HG02642 (cell line): ENCODE results near the gene DNAH9.
"Not testable (repeated sequence)": the region's sequence is repeated elsewhere in the genome, so short reads cannot be mapped to it uniquely, and the experiment has no call there.

Experiments used
- ATAC-seq: cut with Tn5 transposase; IDR thresholded peaks from one replicate; pipeline ENCODE4 v1.9.1; 2021; ENCODE audit warnings: mild to moderate bottlenecking; ENCODE audit not compliant: unreplicated experiment, poor library complexity

The DNAH9 gene

DNA sequence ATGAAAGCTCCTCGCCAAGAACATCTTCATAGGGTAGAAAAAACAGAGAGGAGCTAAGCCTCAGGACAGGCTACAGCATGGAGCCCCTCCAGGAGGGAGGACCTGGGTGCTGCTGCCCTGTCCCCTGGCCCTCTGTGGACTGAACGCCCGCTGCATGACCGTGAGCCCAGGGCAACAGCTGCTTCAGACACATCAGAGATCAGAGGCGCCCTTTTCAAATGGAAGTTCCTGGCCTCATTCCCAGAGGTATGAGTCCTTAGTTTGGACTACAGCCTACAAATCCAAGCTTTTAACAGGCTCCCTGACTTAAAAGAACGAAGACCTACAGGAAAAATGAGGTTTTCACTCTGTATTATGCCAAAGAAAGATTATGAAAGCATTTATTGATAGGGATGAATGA, 350.5 kb downstream of the DNAH9 start:
- no peak for ATAC-seq

GRCh38 chr17:11949571-11949970, 351.3 kb downstream of the DNAH9 start:
- ATAC-seq = not testable (repeated sequence)

- ATAC-seq = no peak
These were observed 352.7 kb downstream of the DNAH9 start for GRCh38 chr17:11950771-11951519.

DNA sequence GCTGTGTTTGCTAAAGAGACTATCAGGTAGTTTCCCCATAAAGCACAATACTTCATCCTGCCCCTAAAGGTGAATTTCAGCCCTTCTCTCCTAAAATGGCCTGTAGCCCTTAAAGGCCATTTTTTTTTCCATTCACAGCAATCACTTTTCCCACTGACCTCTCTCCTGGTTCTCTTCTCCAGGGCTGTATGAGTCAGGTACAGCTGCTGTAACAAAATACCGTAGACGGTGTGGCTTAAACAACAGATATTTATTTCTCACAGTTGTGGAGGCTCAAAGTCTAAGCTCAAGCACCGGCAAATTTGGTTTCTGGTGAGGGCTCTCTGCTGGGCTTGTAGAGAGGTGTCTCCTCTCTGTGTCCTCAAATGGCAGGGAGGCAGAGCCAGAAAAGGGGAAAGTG, 354.3 kb downstream of the DNAH9 start:
- ATAC-seq = no peak

GRCh38 chr17:11953924-11954323, 355.7 kb downstream of the DNAH9 start:
- no peak for ATAC-seq

DNA sequence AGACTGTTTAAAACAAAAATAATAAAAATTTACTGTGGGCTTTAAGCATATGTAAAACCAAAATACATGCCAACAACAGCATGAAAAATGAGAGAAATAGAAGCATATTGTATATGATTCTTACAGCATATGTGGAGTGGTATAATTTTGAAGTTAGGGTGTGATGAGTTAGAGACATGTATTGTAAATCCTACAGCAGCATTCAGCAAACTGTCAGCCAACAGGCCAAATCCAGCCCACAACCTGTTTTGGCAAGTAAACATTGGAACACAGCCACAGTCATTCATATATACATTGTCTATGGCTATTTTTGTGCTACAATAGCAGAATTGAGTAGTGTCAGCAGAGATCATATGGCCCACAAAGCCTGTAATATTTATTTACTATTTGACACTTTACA, 356.7 kb downstream of the DNAH9 start:
- ATAC-seq = no peak

GRCh38 chr17:11969565-11969964, 371.3 kb downstream of the DNAH9 start:
- no peak for ATAC-seq

DNA sequence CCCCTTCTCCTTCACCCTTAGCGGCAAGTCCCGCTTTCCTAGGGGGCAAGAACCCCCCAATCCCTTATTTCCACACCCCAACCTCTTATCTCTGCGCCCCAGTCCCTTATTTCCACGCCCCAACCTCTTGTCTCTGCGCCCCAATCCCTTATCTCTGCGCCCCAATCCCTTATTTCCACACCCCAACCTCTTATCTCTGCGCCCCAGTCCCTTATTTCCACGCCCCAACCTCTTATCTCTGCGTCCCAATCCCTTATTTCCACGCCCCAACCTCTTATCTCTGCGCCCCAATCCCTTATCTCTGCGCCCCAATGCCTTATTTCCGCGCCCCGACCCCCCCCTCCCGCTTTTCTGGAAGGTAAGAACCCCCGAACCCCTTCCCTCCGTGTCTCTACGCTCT, 374.5 kb downstream of the DNAH9 start:
- not testable (repeated sequence) for ATAC-seq

DNA sequence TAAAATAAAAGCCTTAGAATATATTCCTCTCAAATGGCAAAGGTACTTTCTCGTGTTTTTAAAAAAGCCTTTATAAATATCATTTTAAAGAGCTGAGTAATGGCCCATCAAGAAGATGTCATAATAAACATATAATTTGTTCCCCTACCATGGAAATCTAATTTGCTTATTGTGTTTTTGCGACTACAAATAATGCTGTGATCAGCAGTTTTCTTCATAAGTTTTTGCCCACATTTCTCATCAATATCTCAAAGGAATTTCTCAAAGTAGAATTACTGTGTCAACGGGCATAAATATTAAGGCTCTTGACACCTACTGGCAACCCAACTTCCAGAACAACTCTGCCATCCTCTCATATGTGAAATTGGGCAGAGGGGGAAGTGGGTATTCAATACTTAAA, 381.5 kb downstream of the DNAH9 start:
- no peak for ATAC-seq

- no peak for ATAC-seq
These were observed 382.5 kb downstream of the DNAH9 start for GRCh38 chr17:11980813-11981212.

- ATAC-seq = no peak
These were observed 383.6 kb downstream of the DNAH9 start for GRCh38 chr17:11981862-11982261.

GRCh38 chr17:11986179-11986941, 388.1 kb downstream of the DNAH9 start:
- no peak for ATAC-seq

GRCh38 chr17:11986942-11987329, 388.7 kb downstream of the DNAH9 start:
- ATAC-seq = no peak

DNA sequence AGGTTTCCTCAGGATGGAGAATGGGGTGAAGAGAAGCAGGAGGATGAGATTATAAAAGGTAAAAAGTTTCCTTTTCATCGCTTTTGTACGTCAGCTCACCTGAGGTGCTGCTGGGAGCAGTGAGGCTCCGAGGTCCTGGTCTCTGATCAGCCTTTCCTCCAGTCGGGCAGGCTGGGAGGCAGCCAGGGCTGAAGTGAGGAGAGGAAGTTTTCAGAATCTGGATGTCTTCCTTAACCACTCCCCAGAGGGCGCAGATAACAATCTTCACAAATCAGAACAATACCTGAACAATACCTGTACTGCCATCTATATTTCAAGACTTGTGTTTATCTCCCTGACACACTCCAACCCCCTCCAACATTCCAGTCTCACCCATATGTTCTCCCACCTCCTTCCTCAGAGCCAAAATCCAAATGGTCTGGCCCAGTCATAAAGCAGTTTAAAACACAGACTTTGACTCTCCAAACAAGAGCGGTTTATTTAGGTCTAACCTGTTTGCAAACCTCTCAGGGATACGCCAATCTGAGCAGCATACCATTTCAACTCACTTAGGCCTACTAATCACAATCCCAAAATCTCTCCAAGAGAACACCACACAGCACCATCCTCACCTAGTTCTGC, 392.2 kb downstream of the DNAH9 start:
- no peak for ATAC-seq

DNA sequence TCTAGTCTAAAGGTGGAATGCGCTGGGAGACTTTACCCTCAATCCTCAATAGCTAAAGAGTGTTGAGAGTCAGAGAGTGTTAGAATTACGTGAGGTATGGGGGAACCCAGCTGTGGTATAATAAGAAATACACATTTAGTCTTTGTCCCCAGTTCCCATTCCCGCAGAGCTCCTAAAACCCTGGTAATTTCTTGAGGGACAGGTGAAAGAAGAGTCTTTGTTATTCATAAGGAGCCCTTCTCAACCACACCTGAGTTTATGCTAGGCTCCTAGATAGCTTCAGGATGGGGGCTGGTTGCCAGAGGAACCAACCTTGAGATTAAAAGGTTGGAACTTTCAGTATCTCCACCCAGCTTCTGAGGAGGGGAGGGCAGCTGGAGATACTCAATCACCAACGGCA, 393.2 kb downstream of the DNAH9 start:
- ATAC-seq = no peak

- ATAC-seq = peak; percentile 31
These were observed 398.5 kb downstream of the DNAH9 start for GRCh38 chr17:11996722-11997146.

DNA sequence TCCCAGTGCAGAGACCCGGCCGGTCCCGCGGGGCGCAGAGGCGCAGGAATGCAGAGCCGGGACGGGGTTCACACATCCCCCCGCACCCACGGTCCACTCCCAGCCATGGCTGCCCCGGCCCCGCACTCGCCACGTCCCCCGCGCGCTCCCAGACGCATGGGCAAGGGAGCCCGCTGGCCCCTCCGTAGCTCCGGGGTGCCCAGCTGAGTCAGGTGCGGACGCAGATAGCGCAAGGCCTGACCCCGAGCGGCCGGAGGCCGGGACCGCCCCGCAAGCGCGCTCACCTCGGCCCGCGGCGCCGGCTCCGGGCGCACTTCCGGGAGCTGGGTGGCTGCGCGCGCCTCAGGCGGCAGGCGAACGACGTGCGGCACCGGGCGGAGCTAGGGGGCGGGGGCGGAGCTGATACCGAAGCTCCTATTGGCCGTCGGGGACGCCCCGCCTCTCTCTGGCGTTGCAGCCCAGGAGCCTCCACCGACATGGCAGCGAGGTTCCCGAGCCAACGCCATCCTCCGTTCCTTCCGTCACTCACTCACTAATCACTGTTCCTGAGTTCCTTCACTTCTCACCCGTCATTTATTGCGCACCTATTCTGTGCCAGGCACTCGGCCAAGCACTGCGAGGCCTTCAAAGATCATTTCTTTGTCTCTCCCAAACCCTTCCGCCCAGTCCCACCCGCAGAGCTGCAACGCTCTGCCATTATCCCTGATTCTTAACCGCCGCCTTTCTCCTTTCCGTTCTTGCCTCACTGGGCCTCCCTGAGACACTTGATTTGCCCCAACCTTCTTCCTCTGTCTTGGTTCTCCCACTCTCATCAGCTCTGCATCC, 399.1 kb downstream of the DNAH9 start, which contains the start of gene ZNF18:
Gene ZNF18 (minus strand): TSS at position 329 of the 825 bp plus-strand sequence. CDS start 4,646 bp downstream, outside the sequence.
- peak; percentile 97 for ATAC-seq

DNA sequence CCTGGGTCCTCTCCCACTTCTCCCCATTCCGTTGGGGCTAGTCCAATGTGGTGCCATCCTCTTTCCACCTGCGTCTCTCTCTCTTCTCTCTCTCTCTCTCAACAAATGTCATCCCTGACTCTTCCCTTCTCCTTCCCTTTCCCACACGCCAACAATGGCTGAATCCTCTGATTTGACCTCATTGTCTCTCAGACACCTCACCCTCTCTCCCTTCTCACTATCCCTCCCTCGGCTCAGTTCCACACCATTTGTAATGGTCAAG, 399.6 kb downstream of the DNAH9 start:
- ATAC-seq = no peak

- no peak for ATAC-seq
These were observed 401.4 kb downstream of the DNAH9 start for GRCh38 chr17:11999696-12000095.

DNA sequence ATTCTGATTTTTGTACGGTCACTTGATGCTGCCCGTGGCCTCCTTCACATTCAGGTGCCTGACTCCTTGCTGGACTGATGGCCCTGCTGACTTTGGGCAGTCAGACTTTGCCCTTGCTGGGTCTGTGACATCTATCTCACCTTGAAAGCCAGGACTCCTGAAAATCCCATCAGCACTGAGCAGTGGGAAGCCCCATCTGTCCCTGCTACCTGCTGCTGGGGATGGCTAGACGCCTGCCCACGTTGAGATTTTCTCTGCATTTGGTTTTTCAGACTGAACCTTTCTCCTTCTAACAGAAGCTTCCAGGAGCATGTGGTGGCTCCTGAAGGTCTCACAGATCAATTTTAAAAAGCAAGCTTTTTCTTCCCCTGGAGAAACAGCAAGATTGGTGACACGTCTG, 409.2 kb downstream of the DNAH9 start:
- no peak for ATAC-seq
